GM23248 (cell line): Measurements from ENCODE around the gene CDC14B. TPM values are rescaled to one million over a fixed set of nuclear protein-coding genes. Genes with fewer than 3 reads are reported as not detected.

Source experiments
- DNase-seq: peaks from one replicate; pipeline ENCODE4 v3.0.0-alpha.2; 2015
- H2AFZ ChIP-seq: fragments of 200-600 bp; sonication (generic); 2 replicates; pipeline ENCODE4 v1.6.1; 2016; ENCODE audit warnings: antibody characterized with exemption
- H3F3A ChIP-seq: fragments of 200-600 bp; sonication (generic); 2 replicates; pipeline ENCODE4 v1.6.1; 2016; ENCODE audit warnings: mild to moderate bottlenecking, antibody characterized with exemption, mixed run types; ENCODE audit not compliant: insufficient read depth
- H3K27ac ChIP-seq: fragments of 200-600 bp; sonication (generic); 2 replicates; pipeline ENCODE4 v1.5.1; 2016; ENCODE audit warnings: mild to moderate bottlenecking
- H3K27me3 ChIP-seq: fragments of 200-600 bp; sonication (generic); replicated peaks from 2 replicates; pipeline ENCODE4 v1.6.1; 2016; ENCODE audit warnings: mild to moderate bottlenecking; ENCODE audit not compliant: insufficient read depth
- H3K36me3 ChIP-seq: fragments of 200-600 bp; sonication (generic); 2 replicates; pipeline ENCODE4 v1.6.1; 2016; ENCODE audit warnings: low read depth, mild to moderate bottlenecking
- H3K4me1 ChIP-seq: fragments of 200-600 bp; sonication (generic); 2 replicates; pipeline ENCODE4 v1.6.1; 2016; ENCODE audit warnings: mild to moderate bottlenecking; ENCODE audit not compliant: insufficient read depth
- H3K4me2 ChIP-seq: fragments of 200-600 bp; sonication (generic); one replicate; pipeline ENCODE4 v1.6.1; 2016; ENCODE audit warnings: mild to moderate bottlenecking; ENCODE audit not compliant: unreplicated experiment
- H3K4me3 ChIP-seq: fragments of 200-600 bp; sonication (generic); 2 replicates; pipeline ENCODE4 v1.5.1; 2016; ENCODE audit warnings: mild to moderate bottlenecking
- H3K79me2 ChIP-seq: fragments of 200-600 bp; sonication (generic); 2 replicates; pipeline ENCODE4 v1.6.1; 2016; ENCODE audit warnings: mild to moderate bottlenecking; ENCODE audit not compliant: insufficient read depth
- H3K9ac ChIP-seq: fragments of 200-600 bp; sonication (generic); 2 replicates; pipeline ENCODE4 v1.6.1; 2016; ENCODE audit warnings: mild to moderate bottlenecking
- H3K9me2 ChIP-seq: fragments of 200-600 bp; sonication (generic); 2 replicates; pipeline ENCODE4 v1.6.1; 2016; ENCODE audit warnings: mixed run types, mild to moderate bottlenecking, moderate library complexity; ENCODE audit not compliant: insufficient read depth
- H3K9me3 ChIP-seq: fragments of 200-600 bp; sonication (generic); one replicate; pipeline ENCODE4 v1.6.1; 2017; ENCODE audit warnings: low read depth
- H4K20me1 ChIP-seq: fragments of 200-600 bp; sonication (generic); 2 replicates; pipeline ENCODE4 v1.6.0; 2016; ENCODE audit not compliant: insufficient read depth
- EZH2 ChIP-seq: fragments of 200-600 bp; sonication (generic); IDR thresholded peaks from 2 replicates; pipeline ENCODE4 v1.6.1; 2018; ENCODE audit warnings: antibody characterized with exemption, mild to moderate bottlenecking; ENCODE audit not compliant: insufficient read depth, poor library complexity, severe bottlenecking
- EZH2phosphoT487 ChIP-seq: fragments of 200-600 bp; sonication (generic); IDR thresholded peaks from 2 replicates; pipeline ENCODE4 v1.6.1; 2018; ENCODE audit warnings: antibody characterized with exemption, moderate library complexity, mild to moderate bottlenecking, low read depth; ENCODE audit not compliant: insufficient read depth
- WGBS, 2 experiments: methylation state at CpG; one replicate each; pipeline ENCODE4 v1.1.6; 2015 to 2017; ENCODE audit warnings: low lambda C conversion rate in 2 of 2, low coverage in 1 of 2; ENCODE audit errors: missing lambda C conversion rate in 2 of 2; 5-methylcytosine and 5-hydroxymethylcytosine counted together
- in situ Hi-C: fragments of 300-500 bp; cut with MboI; formaldehyde crosslinking; loops from 2 replicates; pipeline ENCODE4 v1.15.0; 2020
- polyA plus RNA-seq: library from polyadenylated mRNA; unstranded; fragments of >200 nt; fragmentation: Nextera tagmentation; extraction: Ambion mirVana; gene quantifications from 2 replicates; pipeline ENCODE4 v1.2.1, GENCODE V29; 2016
- total RNA-seq: library from RNA; depleted of rRNA; stranded (reverse); fragments of >200 nt; shearing (Covaris generic); gene quantifications from 2 replicates; pipeline ENCODE4 v1.2.3, GENCODE V29; 2014

The CDC14B gene
- total and polyA plus RNA-seq, 2 experiments from 2014 or later, result 8.1 to 17.2 TPM

- H3K27me3 ChIP-seq, result no peaks in the 10 kb centered on the region
- in situ Hi-C loops, result no loop called here
- H3K9ac ChIP-seq, result peak overlapping the region; percentile 73
- WGBS, 2 experiments, result 6% methylated on average over 13 of the region's 13 CpGs
- no peaks in the 10 kb centered on the region for H3K9me2 ChIP-seq
- H3K36me3 ChIP-seq, result no peaks in the 10 kb centered on the region
- peak overlapping the region; percentile 89 for H3K27ac ChIP-seq
- peak overlapping the region; percentile 69 for H3K4me2 ChIP-seq
- peak; percentile 94 for DNase-seq
- no peaks in the 10 kb centered on the region for H4K20me1 ChIP-seq
- no peaks in the 10 kb centered on the region for H3K79me2 ChIP-seq
- H3K4me3 ChIP-seq, result peak overlapping the region; percentile 43
- peak overlapping the region; percentile 63 for H2AFZ ChIP-seq
- TF ChIP-seq EZH2 (no peak), EZH2phosphoT487 (0 out of 2 replicates have a peak, but pooled peaks have one; percentile 47)
- peaks cover 15% of the 10 kb centered on the region for H3K4me1 ChIP-seq
- no peaks in the 10 kb centered on the region for H3K9me3 ChIP-seq
- peaks cover 31% of the 10 kb centered on the region for H3F3A ChIP-seq
Observed at GRCh38 chr9:96646081-96646991, 26.7 kb upstream of the CDC14B start.

- TF ChIP-seq EZH2, result no peak
- TF ChIP-seq EZH2phosphoT487, result no peak
- no peaks in the 10 kb centered on the region for H4K20me1 ChIP-seq
- H3K27ac ChIP-seq, result no peak overlapping the region
- in situ Hi-C loops, result no loop called here
- no peaks in the 10 kb centered on the region for H3K9me2 ChIP-seq
- no peaks in the 10 kb centered on the region for H3K79me2 ChIP-seq
- peaks cover 31% of the 10 kb centered on the region for H3F3A ChIP-seq
- no peak overlapping the region for H3K9ac ChIP-seq
- no peak overlapping the region for H3K4me2 ChIP-seq
- H2AFZ ChIP-seq, result no peak overlapping the region
- H3K9me3 ChIP-seq, result no peaks in the 10 kb centered on the region
- no peak overlapping the region for H3K4me3 ChIP-seq
- H3K4me1 ChIP-seq, result peaks cover 15% of the 10 kb centered on the region
- WGBS, 2 experiments, result 74 to 85% methylated on average over 2 of the region's 2 CpGs
- no peaks in the 10 kb centered on the region for H3K36me3 ChIP-seq
- DNase-seq, result no peak
- no peaks in the 10 kb centered on the region for H3K27me3 ChIP-seq
Observed at GRCh38 chr9:96644137-96644536, 24.5 kb upstream of the CDC14B start.

DNA sequence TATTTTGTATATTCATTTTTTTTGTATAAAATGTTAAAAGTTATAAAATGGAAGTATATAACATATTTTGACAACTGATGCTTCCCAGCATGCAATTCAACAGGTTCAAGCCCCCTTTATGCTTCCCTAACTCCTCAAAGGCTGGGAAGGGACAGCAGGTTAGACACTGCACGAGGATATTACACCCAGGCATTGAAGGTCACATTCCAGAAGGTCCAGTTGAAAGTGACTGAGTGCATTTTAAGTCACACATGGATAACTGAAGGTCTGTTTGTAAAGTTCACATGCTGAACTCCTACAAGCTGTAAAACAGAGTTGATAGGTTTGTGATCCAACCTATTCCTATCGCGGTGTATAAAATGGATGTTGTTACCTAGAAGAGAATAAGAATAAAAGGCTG, 21.9 kb upstream of the CDC14B start:
- Histone ChIP-seq H3K4me1 (peaks cover 18% of the 10 kb centered on the region), H3K9me2 (no peaks in the 10 kb centered on the region), H3K4me2 (no peak overlapping the region), H3K36me3 (no peaks in the 10 kb centered on the region), H3K27ac (no peak overlapping the region), H4K20me1 (no peaks in the 10 kb centered on the region), H3K9ac (no peak overlapping the region), H3K27me3 (no peaks in the 10 kb centered on the region), H3F3A (peaks cover 23% of the 10 kb centered on the region), H3K4me3 (no peak overlapping the region), H2AFZ (no peak overlapping the region), H3K79me2 (no peaks in the 10 kb centered on the region), H3K9me3 (no peaks in the 10 kb centered on the region)
- in situ Hi-C loops, result no loop called here
- TF ChIP-seq EZH2phosphoT487, result no peak
- no peak for TF ChIP-seq EZH2
- 95 to 98% methylated on average over 3 of the region's 3 CpGs for WGBS, 2 experiments
- DNase-seq, result no peak

- H3K27ac ChIP-seq, result no peak overlapping the region
- no peak overlapping the region for H3K4me3 ChIP-seq
- peak; percentile 38 for DNase-seq
- H3K27me3 ChIP-seq, result no peaks in the 10 kb centered on the region
- H3K9me2 ChIP-seq, result no peaks in the 10 kb centered on the region
- in situ Hi-C loops, result no loop called here
- H3K9ac ChIP-seq, result no peak overlapping the region
- no peaks in the 10 kb centered on the region for H3K79me2 ChIP-seq
- H3K36me3 ChIP-seq, result no peaks in the 10 kb centered on the region
- TF ChIP-seq EZH2 (no peak), EZH2phosphoT487 (no peak)
- 79 to 80% methylated on average over 18 to 19 of the region's 19 CpGs for WGBS, 2 experiments
- H3F3A ChIP-seq, result peaks cover 9% of the 10 kb centered on the region; the same call in 1 of the 2 replicates
- peak overlapping the region; percentile 5 for H3K4me2 ChIP-seq
- H2AFZ ChIP-seq, result peak overlapping the region; percentile 28; the same call in 1 of the 2 replicates
- H3K4me1 ChIP-seq, result peaks cover 11% of the 10 kb centered on the region; the same call in 1 of the 2 replicates
- H3K9me3 ChIP-seq, result no peaks in the 10 kb centered on the region
- no peaks in the 10 kb centered on the region for H4K20me1 ChIP-seq
Observed at GRCh38 chr9:96638606-96639364, 19.1 kb upstream of the CDC14B start.
